NOMO-1 (cell line): ENCODE measurements around the gene IRS1.
"Not testable (repeated sequence)": the region's sequence is repeated elsewhere in the genome, so short reads cannot be mapped to it uniquely, and the experiment has no call there.

Experiments used
- DNase-seq, 2 experiments: peaks; one replicate each; lab custom pipeline; 2025; ENCODE audit not compliant: unreplicated experiment in 2 of 2; lab: John Stamatoyannopoulos, UW

Gene IRS1

GRCh38 chr2:226799211-226799975, at the start of gene IRS1:
TSS of gene IRS1 (minus strand) at chr2:226799820. CDS start at chr2:226798738, 1,082 bp downstream.
- DNase-seq = peak; percentile 17 to 20

- no peak for DNase-seq
Measured at GRCh38 chr2:226849349-226849748, 49.7 kb upstream of the IRS1 start.

- no peak for DNase-seq
Measured at GRCh38 chr2:226847511-226847910, 47.9 kb upstream of the IRS1 start.

GRCh38 chr2:226847090-226847489, 47.5 kb upstream of the IRS1 start:
- no peak for DNase-seq

GRCh38 chr2:226845386-226846116, 45.9 kb upstream of the IRS1 start:
- DNase-seq = no peak

GRCh38 chr2:226843001-226843400, 43.4 kb upstream of the IRS1 start:
- DNase-seq = not testable (repeated sequence)

- DNase-seq = no peak
Measured at GRCh38 chr2:226839951-226840350, 40.3 kb upstream of the IRS1 start.

GRCh38 chr2:226839161-226839560, 39.5 kb upstream of the IRS1 start:
- no peak for DNase-seq

- DNase-seq = no peak
Measured at GRCh38 chr2:226838722-226839121, 39.1 kb upstream of the IRS1 start.

- DNase-seq = no peak
Measured at GRCh38 chr2:226837787-226838603, 38.4 kb upstream of the IRS1 start.

- no peak for DNase-seq
Measured at GRCh38 chr2:226837334-226837733, 37.7 kb upstream of the IRS1 start.

GRCh38 chr2:226836548-226836885, 36.9 kb upstream of the IRS1 start:
- no peak for DNase-seq

- peak; percentile 87 to 92 for DNase-seq
Measured at GRCh38 chr2:226835796-226836547, 36.4 kb upstream of the IRS1 start, which contains the start of gene RHBDD1. TSS of gene RHBDD1 (plus strand) at chr2:226836054. CDS start at chr2:226864694, 28,640 bp downstream.

- DNase-seq = peak in 1 of 2 experiments; percentile 42
Measured at GRCh38 chr2:226835420-226835795, 35.8 kb upstream of the IRS1 start.

GRCh38 chr2:226834880-226835279, 35.3 kb upstream of the IRS1 start:
- not testable (repeated sequence) for DNase-seq

GRCh38 chr2:226832061-226832460, 32.4 kb upstream of the IRS1 start:
- no peak for DNase-seq

- DNase-seq = no peak
Measured at GRCh38 chr2:226831266-226831665, 31.6 kb upstream of the IRS1 start.

- DNase-seq = no peak
Measured at GRCh38 chr2:226829721-226830631, 30.4 kb upstream of the IRS1 start.

GRCh38 chr2:226828191-226828590, 28.6 kb upstream of the IRS1 start:
- DNase-seq = no peak

- no peak for DNase-seq
Measured at GRCh38 chr2:226825056-226825455, 25.4 kb upstream of the IRS1 start.
